Right cardiac atrium (tissue), 5 donors: Measurements from ENCODE around the gene COLEC11. TPM values are rescaled to one million over a fixed set of nuclear protein-coding genes. Genes with fewer than 3 reads are reported as not detected.

ENCODE experiments used
- ATAC-seq, 2 donors: fragments of 200-7000 bp; cut with Tn5 transposase; one replicate each; pipeline versions ENCODE4 v1.8.0 to v1.9.1; 2020; ENCODE audit warnings: moderate library complexity in 2 of 2, mild to moderate bottlenecking in 1 of 2
- DNase-seq, 3 donors: peaks; one replicate each; pipeline ENCODE4 v3.0.0-alpha.2; 2020
- H3K27ac ChIP-seq: one replicate; pipeline ENCODE4 v1.5.1; 2013; ENCODE audit warnings: mild to moderate bottlenecking, low read length, control low read depth, moderate library complexity
- H3K27me3 ChIP-seq: one replicate; pipeline ENCODE4 v1.6.1; 2013; ENCODE audit not compliant: control insufficient read depth, insufficient read depth
- H3K4me1 ChIP-seq: one replicate; pipeline ENCODE4 v1.6.1; 2013; ENCODE audit warnings: low read length; ENCODE audit not compliant: control insufficient read depth, insufficient read depth
- H3K4me3 ChIP-seq: one replicate; pipeline ENCODE4 v1.5.1; 2013; ENCODE audit warnings: low read length, control low read depth
- H3K9me3 ChIP-seq: one replicate; pipeline ENCODE4 v1.6.1; 2013; ENCODE audit warnings: low read length; ENCODE audit not compliant: control insufficient read depth
- WGBS: extraction: QIAGEN DNeasy Blood & Tissue Kit; methylation state at CpG from one replicate; pipeline ENCODE4 v1.1.7; 2013; 5-methylcytosine and 5-hydroxymethylcytosine counted together
- intact Hi-C, 4 donors: fragments of 100-400 bp; cut with DNase I; formaldehyde crosslinking; loops; one replicate each; pipeline versions ENCODE4 v1.11.0 to v1.14.0; 2022 to 2023
- polyA plus RNA-seq: library from polyadenylated mRNA; stranded (reverse); fragments of 200-250 nt; gene quantifications from one replicate; pipeline ENCODE4 v1.2.3, GENCODE V29; 2013
- total RNA-seq, 4 donors: library from RNA; stranded (reverse); fragmentation: NEBNext Ultra II Directional; extraction: Animal tissue kit (Norgen Biotek cat#: 25700); gene quantifications; one replicate each; pipeline ENCODE4 v1.2.1, GENCODE V29; 2021
- donor health status: healthy with polysubstance abuse.
- donor health status: DM: no; HTN: yes; CAD: no.
- donor health status: DM: no; HTN: no; CAD: no.
- donor health status: DM: no; HTN: yes; CAD: no; lungs with severe emphysema.
- donor health status: DM: yes; HTN: yes; CAD: no.

COLEC11 gene
- total and polyA plus RNA-seq, 5 donors: 12.5 to 70.6 (median 47.6) TPM

DNA sequence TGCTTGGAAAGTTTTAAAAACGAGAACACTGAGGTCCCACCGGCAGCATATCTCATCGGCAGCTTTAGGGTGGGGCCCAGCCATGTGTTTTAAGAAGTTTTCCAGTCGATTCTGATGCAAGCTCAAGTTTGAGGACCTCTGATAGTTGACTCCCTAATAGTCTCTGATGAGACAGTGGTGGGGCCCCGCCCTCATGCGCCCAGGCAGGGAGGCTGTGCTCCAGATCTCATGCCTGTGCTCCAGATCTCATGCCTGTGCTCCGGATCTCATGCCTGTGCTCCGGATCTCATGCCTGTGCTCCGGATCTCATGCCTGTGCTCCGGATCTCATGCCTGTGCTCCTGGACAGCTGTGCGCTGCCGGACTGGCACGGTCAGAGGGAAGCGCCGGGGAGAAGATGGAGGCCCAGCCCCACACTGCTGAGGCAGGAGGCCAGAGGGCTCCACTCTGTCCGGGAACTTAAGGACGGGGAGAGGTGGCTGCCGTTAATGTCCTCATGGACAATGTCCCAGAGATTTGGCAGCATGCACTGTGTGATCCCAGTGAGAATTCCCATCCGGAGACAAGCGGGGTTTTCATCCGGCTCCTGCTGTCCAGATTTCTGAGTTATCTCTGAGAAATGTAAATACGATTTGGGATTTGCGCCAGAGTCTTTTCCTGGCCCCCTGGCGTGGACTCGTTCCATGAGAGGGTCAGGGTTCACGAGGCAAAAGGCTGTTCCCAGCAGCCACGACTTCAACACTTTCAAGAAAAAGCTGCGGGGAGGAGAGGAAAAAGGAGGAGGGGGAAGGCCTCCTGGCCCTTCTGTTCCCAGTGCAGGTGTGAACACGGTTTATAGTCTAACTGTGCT, 9.4 kb upstream of the COLEC11 start:
- Histone ChIP-seq H3K9me3 (no peaks in the 10 kb centered on the region), H3K4me1 (peaks cover 7% of the 10 kb centered on the region), H3K27me3 (no peaks in the 10 kb centered on the region), H3K4me3 (no peak overlapping the region), H3K27ac (peak overlapping the region; percentile 100)
- 19% methylated on average over 29 of the region's 29 CpGs for WGBS
- ATAC-seq (peak; percentile 93 to 94), DNase-seq (peak; percentile 77 to 91 (median 89))
- intact Hi-C loops: loop anchor here in 2 of 4 donors (5.0 to 10.0 kb wide), 2 partner anchors 59 to 67 kb away; no protein-coding TSS in a partner anchor

DNA sequence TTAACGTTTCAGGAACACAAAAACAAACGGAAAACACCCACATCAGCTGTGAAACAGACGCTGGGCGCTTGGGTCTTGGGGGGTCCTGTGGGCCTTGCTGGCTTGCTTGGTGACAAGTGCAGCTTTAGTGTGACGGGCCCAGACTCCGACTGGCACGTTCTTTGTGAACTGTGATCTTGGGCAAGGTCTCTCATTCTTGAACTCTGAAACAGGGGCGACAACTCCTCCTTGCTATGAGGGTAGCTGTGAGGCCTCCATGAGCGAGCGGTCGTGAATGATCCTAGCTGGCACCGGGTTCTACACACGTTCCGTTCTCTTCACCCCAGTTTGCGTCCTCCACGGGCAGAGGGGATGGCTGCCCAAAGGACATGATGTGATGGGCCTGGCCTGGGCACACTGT, 8.7 kb upstream of the COLEC11 start:
- Histone ChIP-seq H3K27me3 (no peaks in the 10 kb centered on the region), H3K27ac (peak overlapping the region; percentile 85), H3K4me1 (peaks cover 7% of the 10 kb centered on the region), H3K9me3 (no peaks in the 10 kb centered on the region), H3K4me3 (no peak overlapping the region)
- ATAC-seq (no peak), DNase-seq (no peak)
- 74% methylated on average over 16 of the region's 16 CpGs for WGBS
- intact Hi-C loops: loop anchor here in 2 of 4 donors (5.0 to 10.0 kb wide), 2 partner anchors 59 to 66 kb away; no protein-coding TSS in a partner anchor

DNA sequence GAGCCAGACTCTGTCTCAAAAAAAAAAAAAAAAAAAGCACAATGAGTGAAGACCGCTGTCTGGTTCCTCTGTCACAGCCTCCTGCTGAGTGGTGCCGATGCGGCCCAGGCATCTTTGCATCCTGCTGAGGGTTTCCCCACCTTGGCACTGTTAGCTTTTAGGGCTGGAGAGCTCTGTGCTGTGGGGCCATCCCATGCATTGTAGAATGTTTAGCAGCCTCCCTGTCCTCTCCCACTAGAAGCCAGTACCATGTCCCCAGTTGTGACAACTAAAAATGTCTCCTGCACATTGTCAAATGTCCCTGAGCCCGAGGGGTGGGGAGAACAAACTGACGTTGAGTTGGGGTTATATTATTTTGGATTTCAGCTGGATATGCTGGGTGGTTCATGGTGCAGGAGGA, 7.9 kb upstream of the COLEC11 start:
- H3K27me3 ChIP-seq: no peaks in the 10 kb centered on the region
- H3K4me3 ChIP-seq: no peak overlapping the region
- intact Hi-C loops: loop anchor here in 2 of 4 donors (5.0 to 10.0 kb wide), 2 partner anchors 58 to 65 kb away; no protein-coding TSS in a partner anchor
- WGBS: 70% methylated on average over 5 of the region's 5 CpGs
- H3K4me1 ChIP-seq: peaks cover 7% of the 10 kb centered on the region
- DNase-seq: no peak
- no peaks in the 10 kb centered on the region for H3K9me3 ChIP-seq
- ATAC-seq: no peak
- H3K27ac ChIP-seq: peak overlapping the region; percentile 39

DNA sequence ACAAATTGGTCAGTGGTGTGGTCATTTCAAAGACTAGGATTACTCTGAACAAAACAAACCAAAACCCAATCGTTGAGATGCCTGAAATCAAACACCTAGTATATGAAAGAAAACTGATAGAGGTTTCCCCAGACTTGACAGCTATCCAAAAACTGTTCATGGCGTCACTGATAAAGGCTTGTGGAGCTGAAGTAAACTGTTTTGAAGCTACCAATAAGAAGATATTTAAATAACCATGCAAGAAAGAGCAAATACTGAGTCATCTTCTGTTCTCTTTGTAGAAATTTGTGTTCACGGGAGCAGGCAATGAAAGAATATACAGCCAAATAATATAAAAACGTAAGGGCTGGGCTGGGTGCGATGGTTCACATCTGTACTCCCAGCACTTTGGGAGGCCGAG, 7.5 kb upstream of the COLEC11 start:
- DNase-seq: no peak
- ATAC-seq: no peak
- 69% methylated on average over 6 of the region's 6 CpGs for WGBS
- H3K9me3 ChIP-seq: no peaks in the 10 kb centered on the region
- H3K27ac ChIP-seq: peak overlapping the region; percentile 39
- H3K27me3 ChIP-seq: no peaks in the 10 kb centered on the region
- H3K4me1 ChIP-seq: peaks cover 7% of the 10 kb centered on the region
- intact Hi-C loops: loop anchor here in 2 of 4 donors (5.0 to 10.0 kb wide), 2 partner anchors 57 to 65 kb away; no protein-coding TSS in a partner anchor
- H3K4me3 ChIP-seq: no peak overlapping the region

DNA sequence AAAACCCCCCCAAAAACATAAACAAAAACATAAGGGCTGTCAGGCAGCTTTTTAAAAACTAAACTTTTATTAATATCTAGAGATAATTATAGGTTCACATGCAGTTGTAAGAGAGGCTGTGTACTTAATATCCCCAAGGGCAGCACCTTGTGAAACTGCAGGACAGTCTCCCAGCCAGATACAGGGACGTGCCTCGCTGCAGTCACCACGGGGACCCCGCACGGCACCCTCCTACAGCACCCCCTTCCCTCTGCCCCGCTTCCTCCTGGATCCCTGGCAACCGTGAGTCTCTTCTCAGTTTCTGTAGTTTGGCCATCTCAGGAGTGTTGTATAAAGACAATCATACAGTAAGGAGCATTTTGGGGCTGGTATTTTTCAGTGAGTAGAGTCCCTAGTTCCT, 6.8 kb upstream of the COLEC11 start:
- intact Hi-C loops: loop anchor here in 2 of 4 donors (5.0 to 10.0 kb wide), 2 partner anchors 57 to 64 kb away; no protein-coding TSS in a partner anchor
- ATAC-seq: no peak
- DNase-seq: no peak
- WGBS: 84% methylated on average over 7 of the region's 7 CpGs
- Histone ChIP-seq H3K9me3 (no peaks in the 10 kb centered on the region), H3K4me1 (peaks cover 7% of the 10 kb centered on the region), H3K27ac (no peak overlapping the region), H3K27me3 (no peaks in the 10 kb centered on the region), H3K4me3 (no peak overlapping the region)

DNA sequence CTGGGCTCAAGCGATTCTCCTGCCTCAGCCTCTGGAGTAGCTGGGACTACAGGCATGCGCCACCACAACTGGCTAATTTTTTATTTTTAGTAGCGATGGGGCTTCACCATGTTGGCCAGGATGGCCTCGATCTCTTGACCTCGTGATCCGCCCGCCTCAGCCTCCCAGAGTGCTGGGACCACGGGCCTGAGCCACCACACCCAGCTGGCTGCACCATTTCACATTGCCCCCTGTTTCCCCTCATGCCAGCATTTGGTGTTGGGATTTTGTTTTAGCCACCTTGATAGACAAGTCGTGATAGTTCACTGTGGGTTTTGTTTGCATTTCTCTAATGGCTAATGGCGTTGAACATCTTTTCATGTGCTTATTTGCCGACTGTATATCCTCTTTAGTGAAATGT, 5.8 kb upstream of the COLEC11 start:
- intact Hi-C loops: loop anchor here in 2 of 4 donors (5.0 to 10.0 kb wide), 2 partner anchors 56 to 63 kb away; no protein-coding TSS in a partner anchor
- whole genome bisulfite sequencing: 92% methylated on average over 11 of the region's 11 CpGs

DNA sequence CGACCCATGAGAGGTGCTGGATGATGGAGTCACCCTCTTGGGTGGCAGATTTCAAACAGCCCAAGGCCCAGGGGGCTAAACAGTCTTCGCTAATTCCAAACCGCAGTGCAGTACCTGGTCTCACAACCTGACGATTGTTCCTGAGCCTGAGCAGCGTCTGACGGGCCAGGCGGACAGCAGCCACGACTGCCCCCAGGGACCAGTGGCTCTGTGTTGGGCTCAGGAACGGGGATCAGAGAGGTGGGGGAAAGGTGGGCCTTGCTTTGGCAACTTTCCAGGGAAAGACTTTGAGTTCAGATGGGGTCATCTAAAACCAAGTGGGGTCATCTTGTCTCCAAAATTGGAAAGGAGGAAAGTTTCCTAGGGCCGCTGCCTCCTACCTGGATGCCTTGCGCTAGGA, 492 bp downstream of the COLEC11 start:
- Histone ChIP-seq H3K4me1 (no peaks in the 10 kb centered on the region), H3K27ac (no peak overlapping the region), H3K4me3 (peak overlapping the region; percentile 7), H3K27me3 (no peaks in the 10 kb centered on the region), H3K9me3 (no peaks in the 10 kb centered on the region)
- ATAC-seq (peak in 1 of 2 donors; percentile 12), DNase-seq (no peak)
- intact Hi-C loops: no loop called here
- WGBS: 73% methylated on average over 11 of the region's 11 CpGs

More for the DNA sequence above, 5.8 kb upstream of the COLEC11 start:
- H3K27me3 ChIP-seq: no peaks in the 10 kb centered on the region
- no peak overlapping the region for H3K4me3 ChIP-seq
- no peak for DNase-seq
- H3K27ac ChIP-seq: no peak overlapping the region
- ATAC-seq: no peak
- H3K4me1 ChIP-seq: peaks cover 7% of the 10 kb centered on the region
- no peaks in the 10 kb centered on the region for H3K9me3 ChIP-seq

DNA sequence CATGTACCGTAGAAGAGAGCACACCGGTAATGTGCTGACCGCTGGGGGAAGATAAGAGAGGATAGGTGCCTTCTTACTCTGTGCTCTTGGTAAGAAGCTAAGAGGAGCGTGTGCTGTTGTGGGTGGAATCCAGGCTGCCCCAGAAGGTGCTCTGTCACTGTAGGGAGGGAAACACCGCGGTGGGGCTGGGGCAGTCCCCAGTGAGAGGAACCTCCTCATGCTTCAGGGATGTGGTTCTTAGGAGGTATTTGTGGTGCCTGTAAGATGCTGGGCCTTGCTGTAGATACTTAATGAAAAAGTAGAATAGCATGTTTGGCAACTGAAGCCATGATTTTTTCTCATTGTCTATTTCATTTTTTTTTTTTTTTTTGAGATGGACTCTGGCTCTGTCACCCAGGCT, 1.1 kb downstream of the COLEC11 start:
- Histone ChIP-seq H3K9me3 (no peaks in the 10 kb centered on the region), H3K4me1 (no peaks in the 10 kb centered on the region), H3K27me3 (no peaks in the 10 kb centered on the region), H3K27ac (no peak overlapping the region), H3K4me3 (no peak overlapping the region)
- peak in 1 of 2 donors; percentile 7 for ATAC-seq
- WGBS: 77% methylated on average over 6 of the region's 6 CpGs
- no peak for DNase-seq
- intact Hi-C loops: no loop called here

DNA sequence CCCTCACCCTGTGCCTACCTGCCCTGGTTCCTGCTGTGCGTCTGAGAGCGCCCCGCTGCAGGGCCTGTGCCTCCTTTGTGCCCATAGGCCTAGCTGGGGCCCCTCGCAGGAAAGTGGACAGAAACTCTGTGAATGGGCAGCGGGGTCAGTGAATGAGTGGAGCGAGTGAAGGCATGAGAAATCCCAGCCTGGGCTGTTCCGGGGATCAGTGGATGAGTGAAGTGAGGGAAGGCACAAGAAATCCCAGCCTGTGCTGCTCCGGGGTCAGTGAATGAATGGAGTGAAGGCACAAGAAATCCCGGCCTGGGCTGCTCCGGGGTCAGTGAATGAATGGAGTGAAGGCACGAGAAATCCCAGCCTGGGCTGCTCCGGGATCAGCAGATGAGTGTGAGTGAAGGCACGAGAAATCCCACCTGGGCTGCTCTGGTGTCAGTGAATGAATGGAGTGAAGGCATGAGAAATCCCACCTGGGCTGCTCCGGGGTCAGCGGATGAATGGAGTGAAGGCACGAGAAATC, 2.0 kb downstream of the COLEC11 start:
- intact Hi-C loops: no loop called here
- DNase-seq (no peak), ATAC-seq (no peak)
- H3K27ac ChIP-seq: peak overlapping the region; percentile 26
- H3K27me3 ChIP-seq: no peaks in the 10 kb centered on the region
- H3K4me3 ChIP-seq: no peak overlapping the region
- no peaks in the 10 kb centered on the region for H3K4me1 ChIP-seq
- 81% methylated on average over 16 of the region's 16 CpGs for WGBS
- H3K9me3 ChIP-seq: no peaks in the 10 kb centered on the region

DNA sequence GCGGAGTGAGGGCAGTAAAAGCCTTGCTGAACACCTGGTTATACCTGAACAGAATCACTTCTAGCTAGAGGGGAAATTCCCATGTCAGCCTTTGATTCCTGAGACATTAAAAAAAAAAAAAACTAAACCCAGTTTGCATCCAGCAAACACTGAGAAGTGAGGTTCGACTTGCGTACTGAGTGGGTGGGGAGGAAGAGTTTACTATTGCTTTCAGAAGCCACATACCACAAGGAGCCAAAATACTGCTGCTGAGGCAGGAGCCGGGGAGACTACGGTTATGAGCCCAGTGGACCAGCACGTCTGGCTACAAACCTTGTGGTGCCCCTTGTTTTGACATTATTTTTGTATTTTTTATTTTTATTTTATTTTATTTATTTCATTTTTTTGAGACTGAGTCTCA, 2.7 kb downstream of the COLEC11 start:
- Histone ChIP-seq H3K9me3 (no peaks in the 10 kb centered on the region), H3K27me3 (no peaks in the 10 kb centered on the region), H3K4me1 (no peaks in the 10 kb centered on the region), H3K4me3 (no peak overlapping the region), H3K27ac (no peak overlapping the region)
- 76% methylated on average over 6 of the region's 6 CpGs for WGBS
- DNase-seq (no peak), ATAC-seq (no peak)
- intact Hi-C loops: no loop called here
